Measurements from ENCODE around the gene ASB15. TPM values are rescaled to one million over a fixed set of nuclear protein-coding genes. Genes with fewer than 3 reads are reported as not detected.

The ASB15 gene
- total and polyA plus RNA-seq, 2 of the 8 experiments (the other 6 are each of a cell fraction or from before 2014, with no cell fraction given) = not detected

DNA sequence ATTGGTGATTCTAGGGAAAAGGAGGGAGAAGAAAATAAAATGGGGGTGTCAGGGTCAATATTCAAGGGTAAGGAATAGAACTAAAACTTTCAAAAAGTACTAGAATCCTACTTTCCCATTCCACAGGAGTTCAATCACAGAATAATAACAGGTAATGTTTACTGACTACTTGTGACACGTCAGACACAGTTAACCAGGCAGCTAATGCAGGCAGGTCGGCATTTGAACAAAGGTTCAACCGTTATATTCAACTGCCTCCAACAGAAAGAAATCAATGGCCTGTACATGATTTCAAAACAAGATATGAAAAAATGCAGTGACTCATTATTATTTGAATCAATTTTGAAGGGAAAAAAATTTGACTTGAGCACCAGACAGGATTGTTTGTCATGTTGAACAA lies 3.1 kb downstream of the ASB15 start (continued):
- no peak for TF ChIP-seq ZNF274 (IDR thresholded peaks at IDR 0.05; ENCODE audit: borderline replicate concordance, extremely low read depth, low read length)
- no peak for TF ChIP-seq SIX5 (IDR thresholded peaks at IDR 0.05; ENCODE audit: low read depth, low read length)
- TF ChIP-seq SIRT6 (IDR thresholded peaks at IDR 0.05; ENCODE audit: low read length) = no peak
- TF ChIP-seq POLR2AphosphoS5 (IDR thresholded peaks at IDR 0.05; ENCODE audit: low read depth, low read length) = no peak
- TF ChIP-seq EP300 (IDR thresholded peaks at IDR 0.05; ENCODE audit: borderline replicate concordance in 1 of 2, low read depth in 2 of 2, low read length in 2 of 2) = no peak
